GM10248 (cell line): ENCODE data around the gene PDLIM3.
"Not testable (repeated sequence)": the region's sequence is repeated elsewhere in the genome, so short reads cannot be mapped to it uniquely, and the experiment has no call there.

Experiments
- CTCF ChIA-PET: fragments of 300-600 bp; sonication (Branson Sonifier 250); formaldehyde crosslinking; extraction: SDS; loops from one replicate; lab custom pipeline; 2021; ENCODE audit warnings: antibody characterized with exemption; lab: Yijun Ruan, JAX
- POLR2A ChIA-PET: fragments of 350-650 bp; sonication (Branson Sonifier 250); formaldehyde crosslinking; extraction: SDS; loops from one replicate; lab custom pipeline; 2020; ENCODE audit warnings: antibody characterized with exemption; lab: Yijun Ruan, JAX
- DNase-seq: peaks from one replicate; pipeline ENCODE4 v3.0.0; 2012; ENCODE audit errors: extremely low spot score
- CTCF ChIP-seq: IDR thresholded peaks from 2 replicates; pipeline ENCODE4 v1.5.1; 2012; ENCODE audit warnings: mild to moderate bottlenecking, low read depth; ENCODE audit errors: extremely low read depth, missing control alignments, control extremely low read depth

PDLIM3 gene

GRCh38 chr4:185538806-185539205 lies 3.5 kb upstream of the PDLIM3 start:
- no peak for TF ChIP-seq CTCF
- no peak for DNase-seq
- ChIA-PET POLR2A (no interaction called here), CTCF (interaction anchor here (1.0 to 2.1 kb wide), 3 partner anchors 11 to 36 kb away, joined by 4 to 6 read pairs (median 6); no protein-coding TSS in a partner anchor)

GRCh38 chr4:185536411-185536709 lies 1.1 kb upstream of the PDLIM3 start:
- DNase-seq: no peak
- POLR2A ChIA-PET: no interaction called here
- CTCF ChIA-PET: interaction anchor here (0.7 to 1.5 kb wide), 4 partner anchors 8 to 61 kb away, joined by 3 to 7 read pairs (median 4); no protein-coding TSS in a partner anchor
- no peak for TF ChIP-seq CTCF

GRCh38 chr4:185535612-185536410 lies 504 bp upstream of the PDLIM3 start:
- ChIA-PET CTCF (interaction anchor here (0.7 to 2.2 kb wide), 5 partner anchors 8 to 62 kb away, joined by 3 to 9 read pairs (median 4); no protein-coding TSS in a partner anchor), POLR2A (no interaction called here)
- no peak for TF ChIP-seq CTCF
- no peak for DNase-seq

- no peak for DNase-seq
- ChIA-PET CTCF (interaction anchor here (1.1 to 2.2 kb wide), 3 partner anchors 10 to 64 kb away, joined by 3 to 9 read pairs (median 5); no protein-coding TSS in a partner anchor), POLR2A (no interaction called here)
- no peak for TF ChIP-seq CTCF
These were observed 819 bp downstream of the PDLIM3 start for GRCh38 chr4:185534511-185534865.

GRCh38 chr4:185532795-185533324 lies 2.4 kb downstream of the PDLIM3 start:
- DNase-seq: no peak
- no peak for TF ChIP-seq CTCF
- ChIA-PET POLR2A (no interaction called here), CTCF (interaction anchor here (1.8 kb wide), 1 partner anchor 65 kb away, joined by 5 read pairs; no protein-coding TSS in a partner anchor)

- TF ChIP-seq CTCF: no peak
- ChIA-PET CTCF (no interaction called here), POLR2A (no interaction called here)
- DNase-seq: no peak
These were observed 3.0 kb downstream of the PDLIM3 start for GRCh38 chr4:185532293-185532692.

GRCh38 chr4:185531654-185532053 lies 3.7 kb downstream of the PDLIM3 start:
- CTCF ChIA-PET: interaction anchor here (1.0 to 1.8 kb wide), 2 partner anchors 22 to 66 kb away, joined by 3 to 7 read pairs; no protein-coding TSS in a partner anchor
- DNase-seq, POLR2A ChIA-PET: not testable (repeated sequence)
